ENCODE measurements around the gene TAF4.

- TF ChIP-seq CTCF (IDR thresholded peaks at IDR 0.05) (no peak), POLR2A (IDR thresholded peaks at IDR 0.05) (no peak)
Observed at GRCh38 chr20:61979090-61979489, 86.6 kb downstream of the TAF4 start.

Measured in body of pancreas (tissue), 4 donors.